ENCODE results near the gene PRKG1.

PRKG1 gene

DNA sequence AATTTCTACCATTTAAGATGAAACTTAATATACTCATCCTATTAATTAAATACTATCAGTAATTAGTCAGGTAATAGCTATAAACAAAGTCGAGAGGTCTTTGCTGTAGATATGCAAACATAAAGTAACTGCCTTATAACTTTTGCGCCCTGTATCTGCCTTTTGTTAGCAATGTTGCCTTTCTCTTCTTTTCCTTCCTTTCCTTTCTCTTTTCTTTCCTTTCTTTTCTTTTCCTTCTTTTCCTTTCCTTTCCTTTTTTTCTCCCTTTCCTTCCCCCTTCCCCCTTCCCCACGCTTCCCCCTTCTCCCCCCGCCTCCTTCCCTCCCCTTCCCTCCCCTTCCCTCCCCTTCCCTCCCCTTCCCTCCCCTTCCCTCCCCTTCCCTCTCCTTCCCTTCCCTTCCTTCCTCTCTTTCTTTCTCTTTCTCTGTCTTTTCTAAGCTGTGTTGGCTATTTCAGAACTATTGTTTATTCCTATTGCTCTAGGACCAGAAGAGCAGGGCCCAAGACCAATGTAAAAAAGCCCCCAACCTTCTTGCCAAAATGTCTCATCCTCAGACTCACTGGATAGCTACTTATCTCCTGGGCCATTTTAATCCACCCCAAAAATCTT, 1174.5 kb downstream of the PRKG1 start:
- H3F3A ChIP-seq (ENCODE audit: control insufficient read depth, insufficient read depth): no peaks in the 10 kb centered on the region
- no peaks in the 10 kb centered on the region for H3K36me3 ChIP-seq (ENCODE audit: control insufficient read depth, low read length)
- H3K27ac ChIP-seq (ENCODE audit: low read depth, low read length): no peak overlapping the region
- H3K79me2 ChIP-seq (ENCODE audit: control insufficient read depth, low read length): no peaks in the 10 kb centered on the region
- H3K4me2 ChIP-seq (ENCODE audit: low read length): no peak overlapping the region
- no peaks in the 10 kb centered on the region for H4K20me1 ChIP-seq (ENCODE audit: control insufficient read depth, insufficient read depth, low read depth, low read length)
- no peaks in the 10 kb centered on the region for H3K27me3 ChIP-seq (ENCODE audit: control insufficient read depth, low read length)
- no peak for TF ChIP-seq CTCF (IDR thresholded peaks at IDR 0.05; ENCODE audit: low read depth, low read length, poor library complexity, severe bottlenecking)
- TF ChIP-seq EZH2phosphoT487 (IDR thresholded peaks at IDR 0.05; ENCODE audit: borderline replicate concordance, low read length): no peak
- no peak overlapping the region for H3K4me3 ChIP-seq (ENCODE audit: low read length)
- H3K9me2 ChIP-seq (replicated peaks; ENCODE audit: control insufficient read depth, low read length): no peaks in the 10 kb centered on the region
- H3K4me1 ChIP-seq (ENCODE audit: control insufficient read depth, low read length): peaks cover 22% of the 10 kb centered on the region
- no peaks in the 10 kb centered on the region for H3K9me3 ChIP-seq (ENCODE audit: control insufficient read depth, insufficient read depth, low read length)

DNA sequence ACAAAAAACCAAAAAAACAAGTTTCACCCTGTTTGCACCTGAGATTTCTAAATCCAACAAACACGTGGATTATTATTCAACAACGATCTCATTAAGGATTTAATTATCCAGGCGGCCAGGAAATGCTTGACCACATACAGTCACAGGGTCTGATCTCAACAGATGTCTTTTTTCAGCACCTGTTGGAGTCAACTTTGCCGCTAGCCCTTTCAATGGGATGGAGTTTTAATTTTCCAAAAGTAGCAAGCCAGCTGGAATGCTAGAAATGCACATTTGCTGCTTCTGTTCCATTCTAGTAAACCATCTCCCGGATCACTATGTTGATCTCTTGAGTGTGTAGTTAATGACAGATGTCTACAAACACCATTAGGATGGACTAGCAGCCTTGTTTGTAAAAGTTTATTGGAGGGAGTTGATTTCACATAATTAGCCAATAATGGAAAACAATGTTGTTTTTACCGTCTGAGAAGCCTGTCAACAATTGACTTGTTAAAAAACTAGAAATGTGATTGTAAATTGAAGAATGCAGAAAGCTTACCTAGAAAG, 1175.6 kb downstream of the PRKG1 start:
- Histone ChIP-seq H3K9me3 (ENCODE audit: control insufficient read depth, insufficient read depth, low read length) (no peaks in the 10 kb centered on the region), H3K4me3 (ENCODE audit: low read length) (no peak overlapping the region), H3K4me2 (ENCODE audit: low read length) (peak overlapping the region; percentile 23; the same call in 1 of the 2 replicates), H3K79me2 (ENCODE audit: control insufficient read depth, low read length) (no peaks in the 10 kb centered on the region), H3K4me1 (ENCODE audit: control insufficient read depth, low read length) (peaks cover 22% of the 10 kb centered on the region), H3K9me2 (replicated peaks; ENCODE audit: control insufficient read depth, low read length) (no peaks in the 10 kb centered on the region), H3F3A (ENCODE audit: control insufficient read depth, insufficient read depth) (no peaks in the 10 kb centered on the region), H4K20me1 (ENCODE audit: control insufficient read depth, insufficient read depth, low read depth, low read length) (no peaks in the 10 kb centered on the region), H3K27ac (ENCODE audit: low read depth, low read length) (no peak overlapping the region), H3K27me3 (ENCODE audit: control insufficient read depth, low read length) (no peaks in the 10 kb centered on the region), H3K36me3 (ENCODE audit: control insufficient read depth, low read length) (no peaks in the 10 kb centered on the region)
- TF ChIP-seq EZH2phosphoT487 (IDR thresholded peaks at IDR 0.05; ENCODE audit: borderline replicate concordance, low read length): no peak

GRCh38 chr10:52250510-52250909, 1176.2 kb downstream of the PRKG1 start:
- H3F3A ChIP-seq (ENCODE audit: control insufficient read depth, insufficient read depth): no peaks in the 10 kb centered on the region
- no peak overlapping the region for H3K4me3 ChIP-seq (ENCODE audit: low read length)
- H3K9me3 ChIP-seq (ENCODE audit: control insufficient read depth, insufficient read depth, low read length): no peaks in the 10 kb centered on the region
- H3K27ac ChIP-seq (ENCODE audit: low read depth, low read length): no peak overlapping the region
- no peaks in the 10 kb centered on the region for H3K27me3 ChIP-seq (ENCODE audit: control insufficient read depth, low read length)
- TF ChIP-seq CTCF (IDR thresholded peaks at IDR 0.05; ENCODE audit: low read depth, low read length, poor library complexity, severe bottlenecking): no peak
- no peak for TF ChIP-seq EZH2phosphoT487 (IDR thresholded peaks at IDR 0.05; ENCODE audit: borderline replicate concordance, low read length)
- peaks cover 19% of the 10 kb centered on the region for H3K4me1 ChIP-seq (ENCODE audit: control insufficient read depth, low read length)
- no peaks in the 10 kb centered on the region for H3K36me3 ChIP-seq (ENCODE audit: control insufficient read depth, low read length)
- no peaks in the 10 kb centered on the region for H4K20me1 ChIP-seq (ENCODE audit: control insufficient read depth, insufficient read depth, low read depth, low read length)
- no peaks in the 10 kb centered on the region for H3K79me2 ChIP-seq (ENCODE audit: control insufficient read depth, low read length)
- H3K9me2 ChIP-seq (replicated peaks; ENCODE audit: control insufficient read depth, low read length): no peaks in the 10 kb centered on the region
- H3K4me2 ChIP-seq (ENCODE audit: low read length): no peak overlapping the region

DNA sequence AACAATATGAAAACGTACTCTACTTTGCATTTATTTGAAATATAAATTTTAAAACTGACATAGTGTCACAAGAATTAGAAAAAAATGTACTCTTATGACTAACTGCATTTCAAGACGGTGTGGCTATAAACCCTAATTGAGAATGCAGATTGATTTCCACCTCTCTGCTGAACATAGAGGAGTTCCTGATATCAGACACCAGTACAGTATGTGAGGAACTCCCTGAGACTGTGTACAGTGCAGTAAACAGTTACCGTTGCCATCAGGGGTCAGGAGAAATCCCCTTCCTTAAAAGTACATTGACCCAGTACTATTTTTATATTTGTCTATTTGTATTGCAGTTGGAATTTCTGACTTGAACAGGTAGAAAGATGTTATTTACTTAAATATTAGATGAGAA, 1178.0 kb downstream of the PRKG1 start:
- no peaks in the 10 kb centered on the region for H3F3A ChIP-seq (ENCODE audit: control insufficient read depth, insufficient read depth)
- H3K4me3 ChIP-seq (ENCODE audit: low read length): no peak overlapping the region
- no peaks in the 10 kb centered on the region for H3K79me2 ChIP-seq (ENCODE audit: control insufficient read depth, low read length)
- TF ChIP-seq EZH2phosphoT487 (IDR thresholded peaks at IDR 0.05; ENCODE audit: borderline replicate concordance, low read length) (no peak), CTCF (IDR thresholded peaks at IDR 0.05; ENCODE audit: low read depth, low read length, poor library complexity, severe bottlenecking) (no peak)
- H3K9me2 ChIP-seq (replicated peaks; ENCODE audit: control insufficient read depth, low read length): no peaks in the 10 kb centered on the region
- H3K9me3 ChIP-seq (ENCODE audit: control insufficient read depth, insufficient read depth, low read length): no peaks in the 10 kb centered on the region
- H3K4me2 ChIP-seq (ENCODE audit: low read length): no peak overlapping the region
- peaks cover 19% of the 10 kb centered on the region for H3K4me1 ChIP-seq (ENCODE audit: control insufficient read depth, low read length)
- H3K27ac ChIP-seq (ENCODE audit: low read depth, low read length): no peak overlapping the region
- H4K20me1 ChIP-seq (ENCODE audit: control insufficient read depth, insufficient read depth, low read depth, low read length): no peaks in the 10 kb centered on the region
- H3K27me3 ChIP-seq (ENCODE audit: control insufficient read depth, low read length): no peaks in the 10 kb centered on the region
- H3K36me3 ChIP-seq (ENCODE audit: control insufficient read depth, low read length): no peaks in the 10 kb centered on the region
